NCI-H146 (cell line): Measurements from ENCODE around the gene PSMD5.

Experiments
- DNase-seq: peaks from one replicate; lab custom pipeline; 2025; lab: John Stamatoyannopoulos, UW

Gene PSMD5

DNA sequence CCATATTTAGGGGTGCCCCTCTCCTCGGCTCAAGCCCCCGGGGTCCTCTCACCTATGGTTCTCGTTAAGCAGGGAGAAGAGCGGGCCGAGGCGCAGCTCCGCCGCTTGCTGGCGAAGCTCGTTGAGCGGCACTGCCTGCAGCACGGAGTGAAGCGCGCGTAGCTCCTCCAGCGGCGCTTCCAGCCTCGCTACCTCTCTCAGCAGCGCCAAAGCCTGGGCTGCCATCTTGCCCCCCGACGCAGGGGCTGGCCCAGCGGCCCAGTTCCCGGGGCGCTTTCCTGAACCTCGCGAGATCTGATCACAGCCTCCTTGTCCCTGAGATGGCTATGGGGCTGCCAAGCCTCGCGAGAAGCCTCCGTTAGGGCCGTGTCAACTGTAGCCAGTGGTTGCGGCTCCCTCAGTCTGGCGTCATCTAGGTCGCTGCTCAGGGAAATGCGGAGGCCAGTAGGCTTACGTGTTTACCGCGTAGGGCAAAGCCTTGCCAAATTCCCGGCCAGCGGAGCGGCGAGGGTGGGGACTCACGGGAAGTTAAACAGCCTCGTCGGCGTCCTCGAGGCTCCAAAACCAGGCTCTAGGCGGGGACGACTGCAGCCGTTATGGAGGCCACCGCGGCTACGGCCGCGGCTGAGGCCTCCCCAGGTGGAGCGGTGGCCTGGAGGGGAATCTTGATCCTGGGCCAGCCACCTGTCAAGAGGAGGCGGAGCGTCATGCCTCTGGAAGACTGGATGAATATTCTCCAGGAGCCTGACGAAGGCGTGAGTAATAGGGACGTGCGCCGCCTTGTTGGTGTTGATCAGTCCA lies at the start of gene PSMD5:
TSS of gene PSMD5 (minus strand) at position 238 of the 801 bp plus-strand sequence. CDS start at position 225, 13 bp downstream.
- DNase-seq, result no peak

GRCh38 chr9:120891884-120892747 lies 49.4 kb upstream of the PSMD5 start:
- DNase-seq, result no peak

DNA sequence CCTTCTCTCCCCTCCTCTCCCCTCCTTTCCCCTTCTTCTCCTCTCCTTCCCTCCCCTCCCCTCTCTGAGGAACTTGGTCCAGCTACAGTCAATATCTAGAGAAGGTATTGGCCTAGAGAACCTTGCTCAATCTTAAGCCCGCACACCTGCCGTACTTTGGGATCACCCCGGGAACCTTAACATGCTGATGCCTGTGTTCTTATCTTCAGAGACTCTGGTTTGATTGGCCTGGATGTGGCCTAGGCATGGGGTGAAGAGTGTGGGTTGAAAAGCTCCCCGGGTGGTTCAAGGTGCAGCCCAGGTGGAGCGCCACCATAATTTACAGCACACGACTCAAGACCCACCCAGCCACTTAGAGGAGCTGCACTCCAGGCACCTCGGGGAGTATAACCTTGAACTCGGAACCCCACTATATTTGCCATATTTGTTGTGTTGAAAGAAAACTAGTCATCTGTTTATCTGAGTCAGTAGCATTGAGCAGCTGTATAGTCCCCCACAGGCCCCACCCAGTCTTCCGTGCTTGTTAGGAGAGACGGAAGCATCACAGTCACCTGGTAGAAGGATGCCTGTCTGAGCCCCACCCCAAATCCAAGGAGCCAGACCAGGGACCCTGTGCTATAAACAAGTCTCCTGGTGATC lies 48.6 kb upstream of the PSMD5 start:
- no peak for DNase-seq

DNA sequence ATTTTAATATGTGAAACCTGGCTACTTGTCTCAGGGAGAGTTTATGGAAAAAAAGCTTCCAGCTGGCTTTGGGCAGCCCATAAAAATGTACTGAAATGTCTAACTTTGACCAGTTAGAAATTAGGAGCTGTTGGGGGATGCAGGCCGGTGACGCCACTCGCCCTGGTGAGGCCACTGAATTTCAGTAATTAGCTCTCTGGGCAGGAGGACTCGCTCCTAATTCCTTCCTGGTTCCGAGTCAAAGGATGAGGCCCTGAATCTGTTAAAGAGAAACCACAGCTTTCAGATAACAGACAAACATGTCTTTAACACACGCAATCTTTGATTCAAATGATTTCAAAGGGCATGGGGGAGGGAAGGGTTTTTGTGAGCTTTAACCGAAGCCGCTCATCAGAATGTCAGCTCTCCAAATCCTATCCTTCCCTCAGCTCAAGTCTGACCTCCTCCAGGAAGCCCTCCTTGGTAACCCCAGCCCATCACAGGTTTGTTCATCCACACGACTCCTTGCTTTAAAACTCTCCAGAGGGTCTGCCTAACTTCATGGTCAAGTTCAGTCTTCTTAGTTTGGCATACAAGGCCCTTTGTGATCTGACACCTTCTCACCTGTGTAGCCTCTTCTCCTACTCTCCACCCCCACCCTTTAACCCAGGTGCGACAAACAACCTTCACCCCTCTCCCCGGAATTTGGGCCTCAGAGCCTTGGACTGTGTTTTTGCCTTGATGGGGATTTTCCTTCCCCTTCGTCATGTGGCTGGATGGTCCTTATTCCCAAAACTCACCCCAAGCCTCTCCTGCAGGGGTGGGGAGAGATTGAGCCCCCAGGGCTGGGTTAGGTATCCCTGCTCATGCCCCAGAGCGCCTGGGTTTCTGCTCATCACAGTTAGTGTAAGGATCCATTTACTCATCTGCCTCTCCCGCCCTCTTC lies 47.9 kb upstream of the PSMD5 start:
- no peak for DNase-seq

DNA sequence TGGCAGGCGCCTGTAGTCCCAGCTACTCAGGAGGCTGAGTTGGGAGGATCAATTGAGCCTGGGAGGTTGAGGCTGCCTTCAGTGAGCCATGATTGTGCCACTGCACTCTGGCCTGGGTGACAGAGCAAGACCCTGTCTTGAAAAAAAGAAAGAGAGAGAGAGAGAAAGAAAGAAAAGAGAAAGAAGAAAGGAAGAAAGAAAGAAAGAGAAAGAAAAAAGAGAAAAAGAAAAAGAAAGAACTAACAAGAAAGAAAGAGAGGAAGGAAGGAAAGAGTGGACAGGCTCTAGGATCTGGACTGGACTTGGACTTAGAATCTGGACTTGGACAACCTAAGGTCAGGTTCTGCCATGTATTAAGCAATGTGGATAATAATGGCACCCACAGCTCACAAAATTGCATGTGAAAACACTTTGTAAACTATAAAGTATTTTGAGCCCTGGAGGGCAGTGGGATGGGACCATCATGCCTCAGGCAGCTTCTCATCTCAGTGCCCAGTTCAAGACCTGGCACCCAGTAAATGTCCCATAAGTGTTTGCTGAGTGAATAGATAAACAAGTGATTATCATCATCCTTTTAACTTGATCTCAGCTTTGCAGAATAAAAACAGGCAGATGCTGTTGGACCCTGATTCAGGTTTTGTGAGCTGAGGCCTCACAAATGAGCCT lies 47.0 kb upstream of the PSMD5 start:
- no peak for DNase-seq

GRCh38 chr9:120888626-120889025 lies 45.9 kb upstream of the PSMD5 start:
- DNase-seq, result no peak

DNA sequence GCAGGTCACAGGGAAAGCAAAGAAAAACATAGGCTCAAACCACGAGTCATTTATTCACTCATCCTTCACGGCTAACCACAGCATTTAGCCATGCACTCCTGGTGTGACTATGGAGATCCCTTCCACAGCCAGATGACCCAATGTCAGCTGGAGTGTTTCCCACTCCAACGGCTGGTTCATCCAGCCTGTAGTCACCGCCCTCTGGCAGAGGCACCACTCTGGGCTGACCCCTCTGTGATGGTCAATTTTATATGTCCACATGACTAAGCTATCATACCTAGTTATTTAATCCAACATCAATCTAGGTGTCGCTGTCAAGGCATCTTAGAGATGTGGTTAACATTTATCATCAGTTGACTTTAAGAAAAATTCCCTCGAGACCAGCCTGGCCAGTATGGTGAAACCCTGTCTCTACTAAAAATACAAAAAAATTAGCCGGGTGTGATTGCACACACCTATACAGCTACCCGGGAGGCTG lies 43.8 kb upstream of the PSMD5 start:
- no peak for DNase-seq

DNA sequence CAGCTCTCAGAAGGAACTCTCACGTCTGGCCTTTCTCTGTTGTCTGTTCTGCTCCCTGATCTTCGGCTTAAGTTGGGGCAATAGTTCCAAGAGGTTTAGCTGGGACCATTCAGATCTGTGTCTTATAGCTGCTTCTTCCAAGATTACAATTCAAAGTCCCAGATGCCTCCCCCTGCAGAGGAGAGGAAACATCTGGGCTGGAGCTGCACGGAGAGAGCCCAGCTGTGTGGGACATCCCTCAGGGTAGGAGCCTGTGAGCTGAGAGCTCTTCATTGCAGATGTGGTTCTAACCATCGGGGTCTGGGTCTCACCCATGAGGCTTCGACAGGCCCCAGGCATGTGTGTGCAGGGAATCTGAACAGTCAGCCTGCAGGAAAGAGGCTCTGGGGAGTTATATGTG lies 43.2 kb upstream of the PSMD5 start:
- DNase-seq, result no peak

- DNase-seq, result no peak
Measured at GRCh38 chr9:120885457-120885856, 42.7 kb upstream of the PSMD5 start.

GRCh38 chr9:120883608-120883996 lies 40.9 kb upstream of the PSMD5 start:
- no peak for DNase-seq

DNA sequence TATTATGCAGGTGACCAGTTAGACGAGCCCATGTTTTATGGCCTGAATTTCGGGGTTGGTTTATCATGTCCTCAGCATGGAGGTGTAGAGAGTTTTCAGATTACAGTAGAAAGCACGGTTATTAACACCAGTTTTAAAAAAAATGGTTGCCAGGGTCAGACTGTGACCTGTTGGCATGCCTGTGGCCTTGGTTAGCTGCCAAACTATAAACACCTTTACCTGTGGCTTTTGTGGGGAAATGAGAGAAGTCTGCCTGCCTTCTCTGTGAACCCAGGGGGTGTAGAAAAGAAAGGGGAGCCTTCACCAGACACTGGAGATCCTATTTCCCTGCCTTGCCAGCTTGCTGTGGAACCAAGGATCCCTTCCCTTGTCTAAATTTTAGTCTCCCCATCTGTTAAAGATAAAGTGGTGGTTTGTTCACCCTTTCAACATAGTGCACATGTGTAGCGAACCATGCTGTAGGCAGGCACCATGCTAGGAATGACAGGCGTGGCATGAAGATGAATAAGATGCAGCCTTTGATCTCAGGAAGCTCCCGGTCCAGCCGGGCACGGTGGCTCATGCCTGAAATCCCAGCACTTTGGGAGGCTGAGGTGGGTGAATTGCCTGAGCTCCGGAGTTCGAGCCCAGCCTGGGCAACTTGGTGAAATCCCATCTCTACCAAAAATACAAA lies 40.3 kb upstream of the PSMD5 start:
- no peak for DNase-seq

- DNase-seq, result no peak
Measured at GRCh38 chr9:120879446-120879845, 36.7 kb upstream of the PSMD5 start.

DNA sequence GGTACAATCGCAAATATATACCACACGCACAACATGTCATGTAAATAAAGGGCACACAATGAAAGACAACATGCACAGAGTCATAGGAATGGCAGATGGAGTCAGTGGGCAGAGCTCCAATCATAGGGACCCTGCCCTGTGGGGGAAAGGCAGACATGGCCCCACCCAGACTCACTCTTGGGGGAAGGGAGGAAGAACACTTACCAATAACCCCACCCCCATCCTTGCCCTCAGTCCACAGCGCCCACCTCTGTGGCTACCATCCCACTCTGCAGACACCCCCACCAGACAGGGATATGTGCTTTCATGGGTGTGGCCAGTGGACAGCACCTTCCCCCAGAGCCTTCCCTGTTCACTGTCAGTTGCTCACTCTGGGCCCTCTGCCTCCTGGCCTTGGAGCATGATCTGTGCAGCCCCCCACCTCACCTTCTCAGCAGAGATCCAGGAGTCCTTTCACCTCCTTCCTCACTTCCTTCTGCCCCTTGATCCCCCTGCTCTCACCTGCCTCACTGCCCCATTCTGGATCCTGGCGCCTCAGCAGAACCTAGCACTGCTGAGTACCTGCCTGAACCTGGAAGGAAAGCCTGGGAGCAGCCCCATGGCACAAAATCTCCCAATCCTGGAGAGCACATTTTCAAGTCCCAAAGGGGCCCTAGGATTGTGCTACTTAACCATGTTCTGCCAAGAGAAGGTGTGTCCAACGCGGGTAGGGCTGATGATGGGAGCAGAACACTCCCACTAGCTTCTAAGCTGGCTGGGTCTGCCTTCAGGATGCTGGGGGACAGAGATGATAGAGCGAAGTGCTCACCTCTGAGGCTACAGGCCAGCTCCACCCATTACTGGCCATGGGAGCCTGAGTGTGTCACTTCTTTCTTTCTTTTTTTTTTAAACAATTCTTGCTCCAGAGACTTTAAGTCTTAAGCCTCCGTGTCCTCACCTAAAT lies 35.7 kb upstream of the PSMD5 start:
- DNase-seq, result no peak

DNA sequence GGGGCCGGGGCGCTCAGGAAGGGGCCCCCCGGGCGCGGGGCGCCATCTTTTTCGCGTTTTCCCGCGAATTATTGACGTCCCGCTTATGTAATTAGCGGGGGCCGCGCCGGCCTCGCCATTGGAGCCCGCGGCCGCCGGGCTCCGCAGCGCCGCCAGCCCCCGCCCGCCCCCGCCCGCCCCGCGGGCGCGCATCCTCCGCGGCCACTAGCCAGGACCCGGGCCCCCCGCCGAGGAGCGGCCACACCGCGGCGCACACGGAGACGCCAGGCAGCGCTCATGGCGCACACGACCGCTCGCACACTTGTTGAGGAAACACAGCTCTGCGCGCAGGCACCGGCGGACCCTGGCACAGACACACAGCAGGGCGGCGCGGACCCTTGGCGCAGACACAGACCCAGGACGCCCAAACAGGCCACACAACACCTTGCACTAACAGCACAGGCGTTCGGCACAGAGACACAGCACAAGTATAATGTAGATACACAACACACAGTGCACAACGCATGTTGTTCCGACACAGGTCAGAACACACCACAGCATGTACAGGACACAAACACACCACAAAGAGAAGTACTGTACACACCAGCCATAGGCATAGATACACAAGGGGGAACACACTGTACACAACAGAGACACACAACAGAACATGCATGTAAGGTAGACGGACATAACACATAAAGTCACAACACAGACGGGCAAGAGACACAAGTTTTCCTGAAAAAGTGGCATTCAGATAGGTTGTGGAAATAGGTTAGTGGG lies 34.7 kb upstream of the PSMD5 start:
- peak; percentile 82 for DNase-seq

DNA sequence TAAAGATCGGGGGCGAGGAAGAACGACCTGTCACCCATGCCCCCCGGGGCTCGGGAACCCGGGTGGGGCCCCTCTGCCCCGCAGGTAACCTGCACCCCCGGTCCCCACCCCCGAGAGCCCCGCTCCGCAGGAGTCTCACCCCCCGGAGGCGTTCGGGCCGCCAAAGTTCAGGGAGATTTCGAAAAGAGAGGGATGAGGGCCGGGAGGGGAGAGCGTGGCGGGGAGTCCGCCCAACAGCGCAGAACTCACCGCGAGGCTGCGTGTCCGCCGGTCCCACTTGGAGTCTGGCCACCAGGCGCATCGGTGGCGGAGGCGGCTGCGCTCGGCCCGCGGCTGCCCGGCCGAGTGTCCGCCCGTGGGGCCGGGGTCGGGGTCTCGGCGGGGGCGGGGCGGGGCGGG lies 34.1 kb upstream of the PSMD5 start, which contains the start of gene PHF19:
TSS of gene PHF19 (minus strand) at position 347 of the 399 bp plus-strand sequence. CDS start 2,447 bp downstream, outside the sequence.
- DNase-seq, result peak; percentile 51

GRCh38 chr9:120875954-120876841 lies 33.5 kb upstream of the PSMD5 start:
- peak; percentile 87 for DNase-seq

DNA sequence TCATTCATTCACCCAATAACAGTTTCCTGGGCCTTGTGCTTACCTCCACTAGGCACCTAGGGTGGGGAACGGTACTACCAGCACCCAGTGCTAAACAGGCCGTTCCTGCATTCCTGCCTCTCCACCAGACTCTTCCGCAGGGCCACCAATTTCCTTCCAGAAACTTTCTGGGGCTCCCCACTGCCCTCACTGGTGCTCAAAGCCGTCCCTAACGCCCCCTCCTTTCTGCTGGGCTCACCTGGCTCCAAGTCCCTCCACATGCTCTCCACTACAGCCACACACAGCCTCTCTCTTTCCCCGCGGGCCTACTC lies 32.9 kb upstream of the PSMD5 start:
- no peak for DNase-seq
